ENCODE measurements around the gene PHLDB2.

DNA sequence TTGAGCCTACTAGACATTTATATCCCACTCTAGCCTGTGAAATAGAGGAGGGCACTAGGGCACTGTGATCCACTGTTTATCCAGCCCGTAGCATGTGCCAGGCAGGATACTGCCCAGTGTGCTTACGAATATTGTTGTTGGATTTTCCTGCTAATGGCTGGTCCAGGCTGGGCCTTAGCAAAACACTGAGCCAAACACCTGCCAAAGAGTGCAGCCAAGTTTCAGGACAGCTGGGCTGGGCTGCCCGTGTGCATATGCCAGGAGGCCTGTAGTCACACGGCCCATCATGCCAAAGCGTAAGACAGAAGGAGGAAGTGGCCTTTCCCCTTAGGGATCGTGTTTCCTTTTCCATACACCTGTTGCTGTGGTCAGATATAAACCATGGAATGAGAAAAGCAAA is 65.2 kb downstream of the PHLDB2 start:
- TF ChIP-seq, protein P1, sequence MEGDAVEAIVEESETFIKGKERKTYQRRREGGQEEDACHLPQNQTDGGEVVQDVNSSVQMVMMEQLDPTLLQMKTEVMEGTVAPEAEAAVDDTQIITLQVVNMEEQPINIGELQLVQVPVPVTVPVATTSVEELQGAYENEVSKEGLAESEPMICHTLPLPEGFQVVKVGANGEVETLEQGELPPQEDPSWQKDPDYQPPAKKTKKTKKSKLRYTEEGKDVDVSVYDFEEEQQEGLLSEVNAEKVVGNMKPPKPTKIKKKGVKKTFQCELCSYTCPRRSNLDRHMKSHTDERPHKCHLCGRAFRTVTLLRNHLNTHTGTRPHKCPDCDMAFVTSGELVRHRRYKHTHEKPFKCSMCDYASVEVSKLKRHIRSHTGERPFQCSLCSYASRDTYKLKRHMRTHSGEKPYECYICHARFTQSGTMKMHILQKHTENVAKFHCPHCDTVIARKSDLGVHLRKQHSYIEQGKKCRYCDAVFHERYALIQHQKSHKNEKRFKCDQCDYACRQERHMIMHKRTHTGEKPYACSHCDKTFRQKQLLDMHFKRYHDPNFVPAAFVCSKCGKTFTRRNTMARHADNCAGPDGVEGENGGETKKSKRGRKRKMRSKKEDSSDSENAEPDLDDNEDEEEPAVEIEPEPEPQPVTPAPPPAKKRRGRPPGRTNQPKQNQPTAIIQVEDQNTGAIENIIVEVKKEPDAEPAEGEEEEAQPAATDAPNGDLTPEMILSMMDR (conservative IDR thresholded peaks at IDR 0.05; ENCODE audit: low read depth, low read length), result no peak
- TF ChIP-seq EZH2phosphoT487 (IDR thresholded peaks at IDR 0.05; ENCODE audit: borderline replicate concordance, low read length), result no peak
- no peak for TF ChIP-seq EZH2 (IDR thresholded peaks at IDR 0.05; ENCODE audit: low read length, unreplicated experiment)

All from PC-3 (cell line).